Fibroblast of pulmonary artery (primary cell): ENCODE measurements around the gene PROZ.

Source experiments
- DNase-seq: peaks from one replicate; pipeline ENCODE4 v3.0.0-alpha.2; 2010; ENCODE audit warnings: low read depth
- H3K4me3 ChIP-seq: replicated peaks from 2 replicates; pipeline ENCODE4 v1.5.1; 2011; ENCODE audit warnings: low read depth, mild to moderate bottlenecking, control low read depth, low read length, moderate library complexity
- CTCF ChIP-seq: IDR thresholded peaks from 2 replicates; pipeline ENCODE4 v1.5.1; 2011; ENCODE audit warnings: mild to moderate bottlenecking, control low read depth, low read length, inconsistent platforms; ENCODE audit errors: missing control alignments

Gene PROZ

GRCh38 chr13:113167155-113167554 lies 8.7 kb downstream of the PROZ start:
- no peak for TF ChIP-seq CTCF
- no peak overlapping the region for H3K4me3 ChIP-seq
- DNase-seq, result no peak

- H3K4me3 ChIP-seq, result no peak overlapping the region
- no peak for TF ChIP-seq CTCF
- no peak for DNase-seq
Observed at GRCh38 chr13:113167575-113167974, 9.1 kb downstream of the PROZ start.

GRCh38 chr13:113168211-113168610 lies 9.8 kb downstream of the PROZ start:
- no peak for DNase-seq
- no peak overlapping the region for H3K4me3 ChIP-seq
- TF ChIP-seq CTCF, result no peak

- DNase-seq, result no peak
- H3K4me3 ChIP-seq, result no peak overlapping the region
- no peak for TF ChIP-seq CTCF
Observed at GRCh38 chr13:113169277-113170272, 11.1 kb downstream of the PROZ start.

GRCh38 chr13:113170511-113170910 lies 12.1 kb downstream of the PROZ start:
- TF ChIP-seq CTCF, result no peak
- DNase-seq, result no peak
- no peak overlapping the region for H3K4me3 ChIP-seq

GRCh38 chr13:113171250-113172125 lies 13.0 kb downstream of the PROZ start:
- TF ChIP-seq CTCF, result no peak
- no peak overlapping the region for H3K4me3 ChIP-seq
- no peak for DNase-seq
